GM18868 (cell line): ENCODE data around the gene OPA1.
A peak's percentile ranks its signal among the peaks of the same experiment; 100 is the strongest.
"Not testable (repeated sequence)": the region's sequence is repeated elsewhere in the genome, so short reads cannot be mapped to it uniquely, and the experiment has no call there.

Experiments
- ATAC-seq: cut with Tn5 transposase; IDR thresholded peaks from one replicate; pipeline ENCODE4 v1.9.1; 2021; ENCODE audit warnings: mild to moderate bottlenecking, moderate library complexity; ENCODE audit not compliant: unreplicated experiment

OPA1 gene

DNA sequence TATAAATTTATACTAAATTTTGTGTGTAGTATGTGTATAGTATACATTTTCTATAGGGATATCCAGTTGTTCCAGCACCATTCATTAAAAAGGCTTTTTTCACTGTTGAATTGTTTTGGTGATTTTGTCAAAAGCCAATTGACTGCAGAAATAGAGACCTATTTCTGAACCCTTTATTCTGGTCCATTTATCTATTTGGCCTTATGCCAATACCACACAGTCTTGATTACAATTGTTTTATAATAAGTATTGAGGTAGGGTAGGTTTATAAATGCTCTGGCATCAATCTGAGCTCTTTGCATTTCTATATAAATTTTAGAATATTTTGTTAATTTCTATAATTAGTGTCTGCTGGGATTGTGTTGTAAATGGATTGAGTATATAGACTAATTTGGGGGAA is 6.5 kb upstream of the OPA1 start:
- no peak for ATAC-seq

GRCh38 chr3:193589129-193589528 is 3.9 kb upstream of the OPA1 start:
- no peak for ATAC-seq

DNA sequence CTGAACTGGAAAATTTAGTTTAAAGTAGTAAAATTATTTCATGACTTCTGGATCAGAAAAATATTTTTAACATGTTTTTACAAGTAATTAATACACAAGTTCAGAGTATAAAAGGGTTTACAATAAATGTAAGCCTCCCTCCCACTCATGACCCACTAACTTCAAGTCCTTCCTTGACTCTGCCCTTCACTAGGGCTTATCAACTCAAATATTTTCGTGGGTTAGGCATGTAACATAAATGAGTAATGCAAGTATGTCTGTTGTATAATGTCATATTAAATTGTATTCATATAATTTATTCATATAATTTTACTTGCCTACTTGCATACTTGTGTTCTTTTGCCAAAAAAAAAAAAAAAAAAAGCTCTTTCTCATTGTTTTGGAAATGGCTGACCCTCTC is 3.4 kb upstream of the OPA1 start:
- no peak for ATAC-seq

- no peak for ATAC-seq
Measured at GRCh38 chr3:193590088-193590856, 2.7 kb upstream of the OPA1 start.

GRCh38 chr3:193593668-193594030 is 641 bp downstream of the OPA1 start:
- peak; percentile 18 for ATAC-seq

DNA sequence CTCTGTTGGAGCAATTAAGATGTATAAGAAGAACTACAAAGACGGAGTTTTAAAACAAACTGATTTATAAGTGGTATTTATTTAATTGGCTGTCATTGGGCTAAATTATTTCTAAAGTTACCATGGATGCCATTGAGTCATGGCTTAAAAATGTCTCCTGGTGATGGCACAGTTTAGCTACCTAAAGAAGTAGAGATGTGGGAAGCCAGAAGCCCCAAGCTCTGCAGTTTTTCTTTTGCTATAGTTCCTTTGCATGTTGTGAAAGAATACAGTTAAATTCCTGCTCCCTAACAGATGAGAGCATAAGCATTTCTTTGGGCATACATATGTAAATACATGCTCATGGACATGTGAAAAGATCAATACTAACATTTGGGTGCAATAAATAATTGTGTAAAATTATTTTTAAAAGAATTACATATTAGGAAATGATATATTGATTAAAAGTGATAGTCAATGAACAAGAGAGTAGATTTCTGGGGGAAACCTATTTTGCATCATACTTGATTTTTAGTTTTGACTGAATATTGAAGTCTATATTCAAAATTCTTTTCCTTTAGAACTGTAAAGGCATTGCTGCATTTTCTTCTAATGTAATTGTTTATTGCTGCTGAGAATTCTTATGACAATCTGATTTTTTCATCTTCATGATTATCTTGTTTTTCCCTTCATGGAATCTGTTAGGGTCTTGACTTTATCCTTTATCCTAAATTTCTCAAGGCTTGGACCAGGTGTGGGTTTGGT is 2.1 kb downstream of the OPA1 start:
- no peak for ATAC-seq

DNA sequence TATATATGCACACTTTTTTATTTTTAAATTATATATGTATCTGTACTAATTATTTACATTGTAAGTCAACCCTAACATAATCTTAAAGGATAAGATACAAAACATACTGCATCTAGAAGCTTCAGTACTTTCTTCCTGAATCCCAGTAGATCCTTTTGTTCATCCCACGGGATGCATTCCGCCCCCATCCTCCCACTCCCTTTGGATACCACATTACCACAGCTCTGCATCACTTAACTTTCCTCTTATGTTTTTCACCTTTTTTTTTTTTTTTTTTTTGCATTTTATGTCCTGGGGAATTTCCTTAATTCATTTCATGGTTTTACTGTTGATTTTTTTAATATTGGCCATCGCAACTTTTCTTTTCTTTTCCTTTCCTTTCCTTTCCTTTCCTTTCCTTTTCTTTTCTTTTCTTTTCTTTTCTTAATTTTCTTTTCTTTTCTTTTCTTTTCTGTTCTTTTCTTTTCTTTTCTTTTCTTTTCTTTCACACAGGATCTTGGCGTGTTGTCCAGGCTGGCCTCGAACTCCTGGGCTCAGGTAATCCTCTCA is 3.0 kb downstream of the OPA1 start:
- no peak for ATAC-seq

GRCh38 chr3:193598202-193598601 is 5.2 kb downstream of the OPA1 start:
- ATAC-seq: no peak

- ATAC-seq: no peak
Measured at GRCh38 chr3:193599393-193599792, 6.4 kb downstream of the OPA1 start.

DNA sequence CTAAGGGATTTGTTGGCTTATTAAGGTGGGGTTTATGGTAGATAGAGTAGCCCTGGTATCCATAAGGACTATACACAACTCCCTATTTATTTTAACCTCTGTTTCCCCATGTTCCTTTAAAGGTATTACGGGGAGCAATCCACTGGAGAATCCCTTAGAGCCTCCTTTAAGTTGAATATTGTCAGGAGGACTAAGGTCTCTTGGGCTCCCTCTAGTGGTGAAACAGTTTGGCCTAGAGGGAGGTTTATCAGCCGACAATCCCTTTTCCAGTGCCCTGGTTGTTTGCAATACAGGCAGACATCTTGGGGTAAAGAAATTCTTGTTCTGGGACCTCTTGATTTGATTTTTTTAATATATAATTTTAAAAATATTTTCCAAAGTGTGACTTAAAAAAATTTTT is 12.9 kb downstream of the OPA1 start:
- peak; percentile 91 for ATAC-seq

DNA sequence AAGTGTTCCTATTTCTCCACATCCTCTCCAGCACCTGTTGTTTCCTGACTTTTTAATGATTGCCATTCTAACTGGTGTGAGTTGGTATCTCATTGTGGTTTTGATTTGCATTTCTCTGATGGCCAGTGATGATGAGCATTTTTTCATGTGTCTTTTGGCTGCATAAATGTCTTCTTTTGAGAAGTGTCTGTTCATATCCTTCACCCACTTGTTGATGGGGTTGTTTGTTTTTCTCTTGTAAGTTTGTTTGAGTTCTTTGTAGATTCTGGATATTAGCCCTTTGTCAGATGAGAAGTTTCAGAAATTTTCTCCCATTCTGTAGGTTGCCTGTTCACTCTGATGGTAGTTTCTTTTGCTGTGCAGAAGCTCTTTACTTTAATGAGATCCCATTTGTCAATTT is 13.9 kb downstream of the OPA1 start:
- ATAC-seq: not testable (repeated sequence)

GRCh38 chr3:193610516-193610915 is 17.5 kb downstream of the OPA1 start:
- not testable (repeated sequence) for ATAC-seq

DNA sequence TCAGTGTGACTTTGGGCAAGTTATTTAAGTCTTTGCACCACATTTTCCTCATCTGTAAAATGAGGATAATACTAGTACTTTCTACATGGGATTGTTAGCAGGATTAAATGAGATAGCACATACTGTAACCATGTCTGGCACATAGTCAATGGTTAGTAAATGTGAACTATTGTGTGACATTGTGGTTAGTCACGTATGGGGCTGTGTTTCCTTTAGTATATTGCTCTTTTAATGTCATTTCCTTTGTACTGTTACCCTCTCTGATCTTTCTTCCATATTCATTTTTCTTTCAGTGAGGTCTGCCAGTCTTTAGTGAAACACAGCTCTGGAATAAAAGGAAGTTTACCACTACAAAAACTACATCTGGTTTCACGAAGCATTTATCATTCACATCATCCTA is 21.4 kb downstream of the OPA1 start:
- no peak for ATAC-seq

DNA sequence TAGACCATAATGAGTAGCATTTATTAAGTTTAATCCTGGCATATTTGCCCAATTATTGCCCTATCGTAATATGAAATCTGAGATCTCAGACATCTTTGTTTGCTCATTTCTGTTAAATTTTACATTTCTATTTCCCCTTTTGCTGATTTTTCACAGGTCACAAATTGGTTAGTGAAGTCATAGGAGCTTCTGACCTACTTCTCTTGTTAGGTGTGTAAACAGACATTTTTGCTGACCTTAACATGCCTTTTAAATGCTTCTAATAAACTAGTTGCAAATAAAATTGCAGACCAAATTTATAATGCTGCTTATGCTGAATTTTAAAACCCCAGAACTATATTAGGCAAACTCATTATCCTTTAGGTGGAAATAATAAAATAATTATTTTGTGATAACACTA is 24.6 kb downstream of the OPA1 start:
- ATAC-seq: no peak

- peak; percentile 54 for ATAC-seq
Measured at GRCh38 chr3:193620057-193620456, 27.0 kb downstream of the OPA1 start.

GRCh38 chr3:193620650-193621049 is 27.6 kb downstream of the OPA1 start:
- peak; percentile 96 for ATAC-seq

DNA sequence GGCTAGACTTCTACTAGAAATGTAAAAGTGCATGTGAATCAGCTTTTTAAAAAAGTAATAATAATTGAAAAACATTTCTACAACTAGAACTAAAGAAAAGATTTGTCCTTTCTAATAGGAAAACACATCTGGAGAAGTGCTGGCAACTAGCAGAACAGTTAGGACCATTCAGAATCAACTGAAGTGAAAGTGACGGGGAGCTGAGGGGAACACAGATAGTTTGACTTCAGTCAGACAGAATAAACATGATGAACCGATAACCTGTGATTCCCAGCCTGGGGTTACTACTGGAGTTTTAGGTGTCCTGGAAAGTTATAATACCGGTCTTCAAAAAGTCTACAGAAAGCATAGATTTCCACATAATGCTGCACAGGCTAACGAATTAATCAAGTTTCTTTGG is 28.1 kb downstream of the OPA1 start:
- ATAC-seq: no peak

GRCh38 chr3:193630005-193630404 is 37.0 kb downstream of the OPA1 start:
- ATAC-seq: no peak

DNA sequence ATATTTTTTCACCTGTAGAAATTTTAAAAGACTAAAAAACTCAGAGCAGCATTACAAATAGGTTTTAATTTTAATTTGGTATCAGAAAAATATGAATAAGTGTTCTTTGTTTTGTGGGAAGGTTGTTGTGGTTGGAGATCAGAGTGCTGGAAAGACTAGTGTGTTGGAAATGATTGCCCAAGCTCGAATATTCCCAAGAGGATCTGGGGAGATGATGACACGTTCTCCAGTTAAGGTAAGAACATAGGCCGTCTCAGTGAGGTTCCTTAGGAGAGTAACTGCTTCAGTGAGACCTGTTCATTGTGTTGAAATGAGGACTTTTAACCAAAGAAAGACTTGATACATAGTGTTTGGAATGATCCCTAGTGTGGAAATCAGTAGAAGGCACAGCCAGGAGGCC is 44.8 kb downstream of the OPA1 start:
- ATAC-seq: no peak

DNA sequence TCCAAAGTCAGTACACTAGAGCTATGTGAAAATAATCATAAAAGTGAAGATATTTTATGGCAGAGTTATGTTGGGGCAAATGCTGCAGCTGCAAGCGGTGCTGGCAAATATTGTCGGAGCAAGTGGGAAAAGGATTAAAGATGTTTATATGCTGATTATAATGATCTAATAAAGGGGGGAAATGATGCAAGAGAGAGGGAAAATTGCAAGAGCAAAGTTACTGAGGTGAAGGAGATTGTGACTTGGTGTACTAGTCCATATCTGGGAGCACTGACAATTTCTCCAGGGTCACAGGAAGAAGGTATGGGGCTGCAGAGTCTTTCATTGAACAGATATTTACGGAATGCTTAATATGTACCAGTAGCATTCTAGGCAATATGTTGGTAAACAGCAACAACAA is 45.8 kb downstream of the OPA1 start:
- ATAC-seq: no peak

GRCh38 chr3:193640165-193640715 is 47.2 kb downstream of the OPA1 start:
- ATAC-seq: no peak
